ENCODE results near the gene CHMP6.

DNA sequence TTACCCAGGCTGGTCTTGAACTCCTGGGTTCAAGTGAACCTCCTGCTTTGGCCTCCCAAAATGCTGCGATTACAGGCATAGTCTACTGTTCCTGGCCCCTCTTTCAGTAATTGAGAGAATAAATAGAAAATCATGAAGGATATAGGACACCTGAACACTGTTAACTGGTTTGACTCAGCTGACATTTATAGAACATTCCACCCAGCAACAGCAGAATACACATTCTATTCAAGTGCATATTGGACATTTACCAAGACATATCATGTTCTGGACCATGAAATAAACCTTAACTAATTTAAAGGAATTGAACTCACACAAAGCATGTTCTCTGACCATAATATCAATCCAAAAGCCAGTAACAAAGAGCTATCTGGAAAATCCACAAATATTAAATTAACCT is 23.5 kb downstream of the CHMP6 start:
- TF ChIP-seq CTCF (IDR thresholded peaks at IDR 0.05) (no peak), POLR2A (IDR thresholded peaks at IDR 0.05) (no peak)

All from esophagus squamous epithelium (tissue), 4 donors.